H9 (cell line): ENCODE data around the gene BCAR3. TPM values are rescaled to one million over a fixed set of nuclear protein-coding genes. Genes with fewer than 3 reads are reported as not detected.

Experiments
- DNase-seq: peaks from one replicate; pipeline ENCODE4 v3.0.0-alpha.2; 2017
- H2AFZ ChIP-seq: one replicate; pipeline ENCODE4 v1.6.1; 2013; ENCODE audit warnings: mild to moderate bottlenecking, low read length, control low read depth, moderate library complexity
- H2AK5ac ChIP-seq: 2 replicates; pipeline ENCODE4 v1.6.1; 2013; ENCODE audit warnings: low read length, control low read depth, mixed read lengths; ENCODE audit not compliant: insufficient read length
- H2BK120ac ChIP-seq: one replicate; pipeline ENCODE4 v1.6.1; 2013; ENCODE audit warnings: low read depth, mild to moderate bottlenecking, low read length, control low read depth, inconsistent platforms; ENCODE audit not compliant: poor library complexity, severe bottlenecking
- H2BK12ac ChIP-seq: 2 replicates; pipeline ENCODE4 v1.6.1; 2013; ENCODE audit warnings: low read length, control low read depth, mixed read lengths, low read depth; ENCODE audit not compliant: insufficient read length
- H2BK15ac ChIP-seq: 2 replicates; pipeline ENCODE4 v1.6.1; 2013; ENCODE audit warnings: low read depth, low read length, control low read depth
- H2BK20ac ChIP-seq: one replicate; pipeline ENCODE4 v1.6.1; 2013; ENCODE audit warnings: low read depth, mild to moderate bottlenecking, low read length, control low read depth, inconsistent platforms; ENCODE audit not compliant: poor library complexity, severe bottlenecking
- H2BK5ac ChIP-seq: 2 replicates; pipeline ENCODE4 v1.6.1; 2013; ENCODE audit warnings: low read length, control low read depth, mixed read lengths; ENCODE audit not compliant: insufficient read length
- H3K14ac ChIP-seq: 2 replicates; pipeline ENCODE4 v1.6.1; 2013; ENCODE audit warnings: low read length, control low read depth; ENCODE audit not compliant: insufficient read depth
- H3K18ac ChIP-seq: 2 replicates; pipeline ENCODE4 v1.6.1; 2013; ENCODE audit warnings: low read depth, mild to moderate bottlenecking, mixed read lengths, low read length, control low read depth; ENCODE audit not compliant: insufficient read length
- H3K23ac ChIP-seq: 2 replicates; pipeline ENCODE4 v1.6.1; 2013; ENCODE audit warnings: low read length, control low read depth, mixed read lengths, low read depth; ENCODE audit not compliant: insufficient read length
- H3K23me2 ChIP-seq: 2 replicates; pipeline ENCODE4 v1.6.1; 2013; ENCODE audit warnings: low read depth, mild to moderate bottlenecking, mixed read lengths, low read length, control low read depth; ENCODE audit not compliant: insufficient read length, poor library complexity, severe bottlenecking
- H3K27ac ChIP-seq: 2 replicates; pipeline ENCODE4 v1.5.1; 2013; ENCODE audit warnings: low read length, control low read depth, mixed read lengths, low read depth; ENCODE audit not compliant: insufficient read length
- H3K27me3 ChIP-seq: 2 replicates; pipeline ENCODE4 v1.6.1; 2013; ENCODE audit warnings: low read length, control low read depth, inconsistent platforms; ENCODE audit not compliant: insufficient read depth
- H3K4ac ChIP-seq: 2 replicates; pipeline ENCODE4 v1.6.1; 2013; ENCODE audit warnings: low read depth, mild to moderate bottlenecking, control low read depth, inconsistent platforms, low read length, moderate library complexity
- H3K4me1 ChIP-seq: 2 replicates; pipeline ENCODE4 v1.6.1; 2013; ENCODE audit warnings: low read length, control low read depth, inconsistent platforms; ENCODE audit not compliant: insufficient read depth
- H3K4me2 ChIP-seq: 2 replicates; pipeline ENCODE4 v1.6.1; 2013; ENCODE audit warnings: low read length, control low read depth, mixed read lengths; ENCODE audit not compliant: insufficient read length, insufficient read depth
- H3K56ac ChIP-seq: 2 replicates; pipeline ENCODE4 v1.6.1; 2013; ENCODE audit warnings: low read depth, mild to moderate bottlenecking, mixed read lengths, low read length, control low read depth; ENCODE audit not compliant: insufficient read length
- H3K79me1 ChIP-seq: 2 replicates; pipeline ENCODE4 v1.6.1; 2013; ENCODE audit warnings: low read depth, mild to moderate bottlenecking, moderate library complexity, low read length, control low read depth, inconsistent platforms; ENCODE audit not compliant: insufficient read depth, poor library complexity, severe bottlenecking
- H3K79me2 ChIP-seq: 2 replicates; pipeline ENCODE4 v1.6.1; 2013; ENCODE audit warnings: low read length, control low read depth, inconsistent platforms; ENCODE audit not compliant: insufficient read depth
- H3K9ac ChIP-seq: 2 replicates; pipeline ENCODE4 v1.6.1; 2013; ENCODE audit warnings: low read length, control low read depth, mixed read lengths; ENCODE audit not compliant: insufficient read length; ENCODE audit errors: extremely low read depth
- H3K9me3 ChIP-seq: one replicate; pipeline ENCODE4 v1.6.1; 2013; ENCODE audit warnings: low read depth, low read length, inconsistent platforms; ENCODE audit not compliant: control insufficient read depth
- H3T11ph ChIP-seq: one replicate; pipeline ENCODE4 v1.6.1; 2013; ENCODE audit warnings: mild to moderate bottlenecking, low read length, control low read depth, inconsistent platforms
- H4K20me1 ChIP-seq: one replicate; pipeline ENCODE4 v1.6.1; 2013; ENCODE audit not compliant: control insufficient read depth, insufficient read length, insufficient read depth
- H4K5ac ChIP-seq: 2 replicates; pipeline ENCODE4 v1.6.1; 2013; ENCODE audit warnings: low read depth, mild to moderate bottlenecking, mixed read lengths, low read length, control low read depth; ENCODE audit not compliant: insufficient read length
- H4K8ac ChIP-seq: replicated peaks from 2 replicates; pipeline ENCODE4 v1.6.1; 2013; ENCODE audit warnings: low read length, control low read depth, mixed read lengths, low read depth; ENCODE audit not compliant: insufficient read length
- H4K91ac ChIP-seq: 2 replicates; pipeline ENCODE4 v1.6.1; 2013; ENCODE audit warnings: low read depth, mild to moderate bottlenecking, moderate library complexity, mixed read lengths, low read length, control low read depth; ENCODE audit not compliant: insufficient read length
- H3K27ac Mint-ChIP-seq, 3 experiments: 2 replicates in 2 of 3; 3 replicates in 1 of 3; pipeline ENCODE4 v1.8.0; 2020 to 2021; ENCODE audit warnings: mixed read lengths in 3 of 3, mild to moderate bottlenecking in 1 of 3, moderate library complexity in 1 of 3
- H3K27me3 Mint-ChIP-seq: 2 replicates; pipeline ENCODE4 v1.8.0; 2021; ENCODE audit warnings: low read depth, mild to moderate bottlenecking, moderate library complexity, mixed read lengths
- H3K36me3 Mint-ChIP-seq, 3 experiments: 2 replicates in 2 of 3; 3 replicates in 1 of 3; pipeline ENCODE4 v1.8.0; 2020 to 2021; ENCODE audit warnings: low read depth in 3 of 3, mixed read lengths in 3 of 3; ENCODE audit not compliant: insufficient read depth in 1 of 3
- H3K4me1 Mint-ChIP-seq, 2 experiments: 2 replicates each; pipeline ENCODE4 v1.8.0; 2020; ENCODE audit warnings: mixed read lengths in 2 of 2
- H3K4me3 Mint-ChIP-seq, 2 experiments: 2 replicates in 1 of 2; 3 replicates in 1 of 2; pipeline ENCODE4 v1.8.0; 2020 to 2021; ENCODE audit warnings: mild to moderate bottlenecking in 2 of 2, mixed read lengths in 2 of 2, moderate library complexity in 1 of 2
- H3K9me3 Mint-ChIP-seq, 2 experiments: 2 replicates in 1 of 2; 3 replicates in 1 of 2; pipeline ENCODE4 v1.8.0; 2020; ENCODE audit warnings: mild to moderate bottlenecking in 2 of 2, mixed read lengths in 2 of 2, moderate library complexity in 1 of 2
- WGBS: extraction: QIAGEN DNeasy Blood & Tissue Kit; methylation state at CpG from one replicate; pipeline ENCODE4 v1.1.7; 2013; ENCODE audit warnings: missing lambda C conversion rate, low lambda C conversion rate, mixed read lengths; ENCODE audit not compliant: insufficient read length; ENCODE audit errors: extremely low coverage; 5-methylcytosine and 5-hydroxymethylcytosine counted together
- total RNA-seq: library from RNA; stranded (reverse); gene quantifications from 2 replicates; pipeline ENCODE4 v1.2.1, GENCODE V29; 2021
- TF ChIP-seq, protein P1 (sequence below): fragments of 200-600 bp; sonication (generic); conservative IDR thresholded peaks from 3 replicates; pipeline ENCODE4 v1.8.0; 2021; ENCODE audit warnings: antibody characterized with exemption, mild to moderate bottlenecking

Gene BCAR3
- total RNA-seq, 1 experiment from 2014 or later: 4.9 TPM

DNA sequence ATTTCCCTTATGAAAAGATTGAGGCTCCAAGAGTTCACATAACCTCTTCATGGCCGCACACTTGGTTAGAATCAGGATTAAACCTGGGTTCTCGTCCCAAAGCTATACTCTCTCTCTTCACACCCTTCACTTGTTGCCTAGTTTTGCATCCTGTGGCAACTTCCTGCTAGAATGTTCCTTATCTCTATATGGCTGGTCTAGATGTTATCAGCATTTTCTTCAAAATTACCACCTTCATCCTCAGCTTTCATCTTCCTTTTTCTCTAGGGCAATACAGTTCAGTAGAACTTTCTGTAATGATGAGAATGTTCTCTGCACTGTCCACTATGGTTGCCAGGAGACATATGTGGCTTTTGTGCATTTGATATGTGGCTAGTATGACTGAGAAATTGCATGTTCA is 31.1 kb upstream of the BCAR3 start:
- Mint-ChIP-seq H3K27me3 (peaks cover 2% of the 10 kb centered on the region; the same call in 1 of the 2 replicates), H3K4me1 (peaks cover 4 to 9% of the 10 kb centered on the region in 2 experiments; a peak in 2 of 4 replicates), H3K9me3 (no peaks in the 10 kb centered on the region), H3K36me3 (no peaks in the 10 kb centered on the region), H3K4me3 (no peak overlapping the region; a peak in 1 of 5 replicates), H3K27ac (no peak overlapping the region; a peak in 1 of 7 replicates)
- Histone ChIP-seq H4K5ac (no peak overlapping the region), H2AK5ac (no peak overlapping the region), H3K14ac (no peak overlapping the region), H2BK12ac (no peak overlapping the region), H2BK120ac (no peak overlapping the region), H3K4ac (no peak overlapping the region), H4K8ac (no peak overlapping the region), H3K4me2 (no peak overlapping the region), H2BK15ac (no peak overlapping the region), H3K9me3 (no peaks in the 10 kb centered on the region), H3K9ac (no peak overlapping the region), H2BK20ac (no peak overlapping the region), H3K4me1 (no peaks in the 10 kb centered on the region), H3K27ac (no peak overlapping the region), H2AFZ (no peak overlapping the region), H3K79me1 (no peaks in the 10 kb centered on the region), H2BK5ac (no peak overlapping the region), H4K20me1 (peaks cover 3% of the 10 kb centered on the region), H3K23me2 (no peaks in the 10 kb centered on the region), H3K18ac (no peak overlapping the region), H3K56ac (no peak overlapping the region), H3K79me2 (no peaks in the 10 kb centered on the region), H4K91ac (no peak overlapping the region), H3K23ac (no peak overlapping the region), H3T11ph (no peak overlapping the region), H3K27me3 (no peaks in the 10 kb centered on the region; the same call in 1 of the 2 replicates)
- no peak for DNase-seq
- TF ChIP-seq, protein P1, sequence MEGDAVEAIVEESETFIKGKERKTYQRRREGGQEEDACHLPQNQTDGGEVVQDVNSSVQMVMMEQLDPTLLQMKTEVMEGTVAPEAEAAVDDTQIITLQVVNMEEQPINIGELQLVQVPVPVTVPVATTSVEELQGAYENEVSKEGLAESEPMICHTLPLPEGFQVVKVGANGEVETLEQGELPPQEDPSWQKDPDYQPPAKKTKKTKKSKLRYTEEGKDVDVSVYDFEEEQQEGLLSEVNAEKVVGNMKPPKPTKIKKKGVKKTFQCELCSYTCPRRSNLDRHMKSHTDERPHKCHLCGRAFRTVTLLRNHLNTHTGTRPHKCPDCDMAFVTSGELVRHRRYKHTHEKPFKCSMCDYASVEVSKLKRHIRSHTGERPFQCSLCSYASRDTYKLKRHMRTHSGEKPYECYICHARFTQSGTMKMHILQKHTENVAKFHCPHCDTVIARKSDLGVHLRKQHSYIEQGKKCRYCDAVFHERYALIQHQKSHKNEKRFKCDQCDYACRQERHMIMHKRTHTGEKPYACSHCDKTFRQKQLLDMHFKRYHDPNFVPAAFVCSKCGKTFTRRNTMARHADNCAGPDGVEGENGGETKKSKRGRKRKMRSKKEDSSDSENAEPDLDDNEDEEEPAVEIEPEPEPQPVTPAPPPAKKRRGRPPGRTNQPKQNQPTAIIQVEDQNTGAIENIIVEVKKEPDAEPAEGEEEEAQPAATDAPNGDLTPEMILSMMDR: no peak
- WGBS: no CpG with 5 or more reads among the region's 2 CpGs
